ENCODE results near the gene TCF21. TPM values are rescaled to one million over a fixed set of nuclear protein-coding genes. Genes with fewer than 3 reads are reported as not detected.
A peak's percentile ranks its signal among the peaks of the same experiment; 100 is the strongest.

Gene TCF21
- total RNA-seq, 1 donor from 2014 or later = not detected

- Mint-ChIP-seq H3K4me1 (ENCODE audit: unreplicated experiment) (peaks cover 20% of the 10 kb centered on the region), H3K36me3 (ENCODE audit: low read depth, unreplicated experiment) (no peaks in the 10 kb centered on the region), H3K27me3 (ENCODE audit: unreplicated experiment) (no peaks in the 10 kb centered on the region), H3K9me3 (ENCODE audit: unreplicated experiment) (no peaks in the 10 kb centered on the region), H3K27ac (ENCODE audit: unreplicated experiment) (peak overlapping the region; percentile 75), H3K4me3 (ENCODE audit: unreplicated experiment) (no peak overlapping the region)
- DNase-seq (ENCODE audit: low spot score) = no peak
- no peak for TF ChIP-seq CTCF (IDR thresholded peaks at IDR 0.05; ENCODE audit: unreplicated experiment)
These were observed 17.1 kb downstream of the TCF21 start for GRCh38 chr6:133906050-133906449.

GRCh38 chr6:133916650-133917151 is 27.8 kb downstream of the TCF21 start:
- peaks cover 12% of the 10 kb centered on the region for H3K4me1 Mint-ChIP-seq (ENCODE audit: unreplicated experiment)
- H3K27ac Mint-ChIP-seq (ENCODE audit: unreplicated experiment) = peak overlapping the region; percentile 74
- no peak overlapping the region for H3K4me3 Mint-ChIP-seq (ENCODE audit: unreplicated experiment)
- no peaks in the 10 kb centered on the region for H3K9me3 Mint-ChIP-seq (ENCODE audit: unreplicated experiment)
- H3K27me3 Mint-ChIP-seq (ENCODE audit: unreplicated experiment) = no peaks in the 10 kb centered on the region
- no peaks in the 10 kb centered on the region for H3K36me3 Mint-ChIP-seq (ENCODE audit: low read depth, unreplicated experiment)
- DNase-seq (ENCODE audit: low spot score) = peak; percentile 95
- TF ChIP-seq CTCF (IDR thresholded peaks at IDR 0.05; ENCODE audit: unreplicated experiment) = peak; percentile 90

GRCh38 chr6:133917781-133918180 is 28.9 kb downstream of the TCF21 start:
- H3K9me3 Mint-ChIP-seq (ENCODE audit: unreplicated experiment) = no peaks in the 10 kb centered on the region
- no peaks in the 10 kb centered on the region for H3K27me3 Mint-ChIP-seq (ENCODE audit: unreplicated experiment)
- H3K4me1 Mint-ChIP-seq (ENCODE audit: unreplicated experiment) = peaks cover 12% of the 10 kb centered on the region
- TF ChIP-seq CTCF (IDR thresholded peaks at IDR 0.05; ENCODE audit: unreplicated experiment) = no peak
- H3K4me3 Mint-ChIP-seq (ENCODE audit: unreplicated experiment) = no peak overlapping the region
- no peak overlapping the region for H3K27ac Mint-ChIP-seq (ENCODE audit: unreplicated experiment)
- no peak for DNase-seq (ENCODE audit: low spot score)
- H3K36me3 Mint-ChIP-seq (ENCODE audit: low read depth, unreplicated experiment) = no peaks in the 10 kb centered on the region

GRCh38 chr6:133918208-133918930 is 29.5 kb downstream of the TCF21 start:
- no peak for TF ChIP-seq CTCF (IDR thresholded peaks at IDR 0.05; ENCODE audit: unreplicated experiment)
- Mint-ChIP-seq H3K27me3 (ENCODE audit: unreplicated experiment) (no peaks in the 10 kb centered on the region), H3K4me1 (ENCODE audit: unreplicated experiment) (peaks cover 12% of the 10 kb centered on the region), H3K4me3 (ENCODE audit: unreplicated experiment) (no peak overlapping the region), H3K9me3 (ENCODE audit: unreplicated experiment) (no peaks in the 10 kb centered on the region), H3K36me3 (ENCODE audit: low read depth, unreplicated experiment) (no peaks in the 10 kb centered on the region), H3K27ac (ENCODE audit: unreplicated experiment) (peak overlapping the region; percentile 57)
- no peak for DNase-seq (ENCODE audit: low spot score)

GRCh38 chr6:133919362-133919761 is 30.4 kb downstream of the TCF21 start:
- Mint-ChIP-seq H3K27ac (ENCODE audit: unreplicated experiment) (no peak overlapping the region), H3K4me3 (ENCODE audit: unreplicated experiment) (no peak overlapping the region), H3K9me3 (ENCODE audit: unreplicated experiment) (no peaks in the 10 kb centered on the region), H3K4me1 (ENCODE audit: unreplicated experiment) (peaks cover 12% of the 10 kb centered on the region), H3K27me3 (ENCODE audit: unreplicated experiment) (no peaks in the 10 kb centered on the region), H3K36me3 (ENCODE audit: low read depth, unreplicated experiment) (no peaks in the 10 kb centered on the region)
- TF ChIP-seq CTCF (IDR thresholded peaks at IDR 0.05; ENCODE audit: unreplicated experiment) = no peak
- no peak for DNase-seq (ENCODE audit: low spot score)
